Measurements from ENCODE around the gene GPR55.

DNA sequence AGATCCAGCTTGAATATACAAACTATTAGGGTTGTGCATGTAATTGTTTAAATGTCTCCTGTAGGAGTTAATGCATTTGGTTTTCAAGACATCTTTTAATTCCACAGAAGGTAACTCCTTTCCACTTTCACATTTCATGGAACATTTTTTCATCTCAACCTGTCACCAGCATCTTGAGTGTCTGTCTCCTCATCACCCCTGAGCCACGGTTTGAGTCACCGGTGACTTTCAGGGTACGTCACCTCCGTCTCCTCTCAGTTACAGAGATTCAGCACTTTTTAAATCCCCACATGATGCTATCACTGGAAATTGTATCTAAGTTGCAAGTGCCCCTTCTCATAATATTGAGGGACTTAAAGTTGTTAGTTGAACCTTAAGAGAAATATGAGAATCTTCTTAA is 25.3 kb downstream of the GPR55 start:
- TF ChIP-seq, protein P1, sequence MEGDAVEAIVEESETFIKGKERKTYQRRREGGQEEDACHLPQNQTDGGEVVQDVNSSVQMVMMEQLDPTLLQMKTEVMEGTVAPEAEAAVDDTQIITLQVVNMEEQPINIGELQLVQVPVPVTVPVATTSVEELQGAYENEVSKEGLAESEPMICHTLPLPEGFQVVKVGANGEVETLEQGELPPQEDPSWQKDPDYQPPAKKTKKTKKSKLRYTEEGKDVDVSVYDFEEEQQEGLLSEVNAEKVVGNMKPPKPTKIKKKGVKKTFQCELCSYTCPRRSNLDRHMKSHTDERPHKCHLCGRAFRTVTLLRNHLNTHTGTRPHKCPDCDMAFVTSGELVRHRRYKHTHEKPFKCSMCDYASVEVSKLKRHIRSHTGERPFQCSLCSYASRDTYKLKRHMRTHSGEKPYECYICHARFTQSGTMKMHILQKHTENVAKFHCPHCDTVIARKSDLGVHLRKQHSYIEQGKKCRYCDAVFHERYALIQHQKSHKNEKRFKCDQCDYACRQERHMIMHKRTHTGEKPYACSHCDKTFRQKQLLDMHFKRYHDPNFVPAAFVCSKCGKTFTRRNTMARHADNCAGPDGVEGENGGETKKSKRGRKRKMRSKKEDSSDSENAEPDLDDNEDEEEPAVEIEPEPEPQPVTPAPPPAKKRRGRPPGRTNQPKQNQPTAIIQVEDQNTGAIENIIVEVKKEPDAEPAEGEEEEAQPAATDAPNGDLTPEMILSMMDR (IDR thresholded peaks at IDR 0.05; ENCODE audit: low read length) = no peak
- no peak for TF ChIP-seq EZH2 (IDR thresholded peaks at IDR 0.05; ENCODE audit: borderline replicate concordance, low read length)
